GM12873 (cell line): ENCODE data around the gene MAPK12.

Experiments used
- CTCF ChIP-seq: IDR thresholded peaks from 2 replicates; pipeline ENCODE4 v1.5.1; 2012; ENCODE audit warnings: low read depth, mild to moderate bottlenecking, moderate library complexity, low read length, control low read depth; ENCODE audit not compliant: insufficient read depth; ENCODE audit errors: missing control alignments

MAPK12 gene

DNA sequence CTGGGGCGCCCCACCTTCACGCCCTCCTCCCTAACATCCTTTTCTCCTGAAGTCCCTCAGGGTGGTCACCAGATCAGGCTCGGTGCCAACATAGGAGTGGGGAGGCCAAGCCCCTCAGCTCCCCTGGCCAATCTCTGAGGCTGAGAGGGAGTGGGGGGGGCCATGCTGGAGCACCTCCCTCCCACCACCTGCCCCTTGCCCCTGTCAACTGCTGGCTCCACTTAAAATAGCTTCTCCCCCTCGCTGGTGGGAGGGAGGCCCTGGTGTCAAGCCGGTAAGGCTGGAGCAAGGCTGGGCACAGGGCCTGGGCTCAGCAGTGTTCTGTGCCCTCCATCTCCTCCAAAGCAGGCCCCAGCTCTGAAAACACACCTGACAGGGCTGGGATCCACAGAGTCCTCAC lies 41.1 kb upstream of the MAPK12 start:
- TF ChIP-seq CTCF = no peak

DNA sequence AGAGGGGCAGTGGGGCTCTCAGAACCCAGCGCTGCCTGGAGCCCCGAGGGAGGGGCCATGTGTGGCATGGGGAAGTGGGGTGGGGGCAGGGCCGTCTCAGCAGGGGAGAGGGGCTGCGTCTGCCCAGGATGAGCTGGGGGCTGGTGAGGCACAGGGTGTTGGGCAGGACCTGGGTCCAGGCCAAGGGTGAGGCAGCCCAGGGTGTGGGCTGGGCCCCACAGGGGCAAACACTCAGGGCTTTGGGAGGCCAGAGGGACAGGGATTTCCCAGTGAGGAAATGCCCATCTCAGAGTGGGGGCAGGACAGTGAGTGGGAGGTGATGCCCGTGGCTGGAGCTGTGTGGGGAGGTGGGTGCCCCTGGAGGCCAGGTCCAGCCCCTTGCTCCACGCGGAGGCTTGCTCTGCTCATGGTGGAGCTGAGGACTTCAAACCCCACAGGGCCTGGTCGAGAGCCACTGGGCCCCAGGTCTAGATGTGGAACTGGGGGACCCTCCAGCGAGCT lies 40.6 kb upstream of the MAPK12 start:
- TF ChIP-seq CTCF = no peak

DNA sequence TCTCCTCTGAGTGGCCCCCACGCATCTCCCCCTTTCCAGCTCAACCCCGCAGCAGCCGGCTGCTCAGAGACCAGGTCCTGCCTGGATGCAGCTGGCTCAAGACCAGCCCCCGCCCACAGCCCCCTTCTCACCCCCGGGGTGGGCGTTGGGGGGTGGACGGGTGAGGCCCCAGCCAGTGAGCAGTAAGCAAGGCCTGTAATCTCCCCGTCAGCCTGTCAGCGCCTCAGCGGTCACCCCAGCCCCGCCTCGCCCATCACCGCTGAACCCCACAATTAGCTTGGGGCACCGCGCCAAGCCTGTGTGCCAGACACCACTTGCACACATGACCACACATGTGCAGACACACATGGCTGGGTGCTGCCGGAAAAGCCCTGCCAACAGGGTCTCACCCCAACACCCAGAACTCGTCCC lies 40.1 kb upstream of the MAPK12 start:
- no peak for TF ChIP-seq CTCF

DNA sequence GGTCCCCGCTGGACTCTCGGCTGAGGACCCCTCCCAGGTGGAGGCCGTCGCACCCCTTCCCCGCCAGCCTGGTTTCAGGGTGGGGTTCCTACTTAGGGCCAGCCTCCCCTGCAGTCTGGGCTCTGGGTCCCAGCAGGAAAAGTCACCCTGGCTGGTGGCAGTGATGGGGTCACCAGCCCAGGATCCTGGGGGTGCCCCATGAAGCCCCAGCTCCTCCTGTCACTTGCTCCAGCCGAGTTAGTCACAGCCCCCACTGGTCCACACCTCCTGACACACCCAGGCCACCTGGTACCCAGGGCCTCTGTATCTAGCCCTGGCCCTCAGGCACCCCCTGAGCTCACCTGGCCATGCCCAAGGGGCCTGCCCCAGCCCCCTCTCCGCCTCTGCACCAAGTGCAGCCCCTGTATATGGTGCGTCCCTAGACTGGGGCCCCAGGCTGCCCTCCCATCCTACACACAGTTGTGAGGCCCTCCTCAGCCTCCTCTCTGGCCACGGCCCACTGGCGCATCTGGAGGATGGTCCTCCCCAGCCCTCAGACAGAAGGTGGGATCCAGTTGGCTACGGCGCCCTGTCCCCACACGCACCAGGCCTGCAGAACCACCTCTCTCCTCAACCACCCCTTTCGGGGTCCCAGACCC lies 39.3 kb upstream of the MAPK12 start:
- TF ChIP-seq CTCF = no peak

DNA sequence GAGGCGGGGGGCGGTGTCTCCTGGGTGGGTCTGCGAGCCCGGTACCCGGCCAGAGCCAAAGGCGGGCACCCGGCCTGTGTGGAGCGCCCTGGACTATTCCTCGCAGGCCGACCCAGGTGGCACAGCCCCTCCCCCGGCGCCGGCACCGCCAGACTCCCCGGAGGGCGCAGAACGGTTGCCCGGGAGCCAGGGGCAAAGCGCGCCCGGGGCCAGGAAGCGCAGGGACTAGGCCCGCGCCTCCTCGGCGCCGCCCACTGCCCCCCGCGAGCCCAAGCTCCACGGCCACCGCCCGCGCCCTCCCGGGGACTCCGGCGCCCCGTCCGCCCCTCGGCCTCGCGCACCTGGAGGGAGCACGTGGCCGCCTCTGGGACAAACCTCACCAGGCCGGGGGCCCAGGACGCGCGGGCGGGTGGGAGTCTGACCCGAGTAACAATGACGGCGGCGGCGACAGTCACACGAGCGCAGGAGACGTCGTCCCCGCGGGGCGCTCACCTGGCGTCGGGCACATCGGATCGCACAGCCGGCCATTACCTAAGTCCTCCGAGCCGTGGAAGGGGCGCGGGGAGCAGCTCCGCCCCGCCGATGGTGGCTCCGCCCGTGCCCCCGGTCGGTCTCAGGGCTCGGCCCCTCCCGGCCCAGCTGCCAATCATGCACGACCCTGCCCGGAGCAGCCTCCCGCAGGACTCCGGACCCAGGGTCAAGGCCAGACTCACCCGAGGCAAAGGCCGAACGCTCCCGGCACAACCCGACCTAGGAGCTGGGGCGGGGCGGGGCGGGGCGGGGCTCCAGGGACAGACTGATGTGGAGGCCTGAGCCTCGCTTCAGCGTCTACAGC lies 38.5 kb upstream of the MAPK12 start:
- no peak for TF ChIP-seq CTCF

GRCh38 chr22:50298937-50299784 lies 37.7 kb upstream of the MAPK12 start:
- TF ChIP-seq CTCF = no peak

DNA sequence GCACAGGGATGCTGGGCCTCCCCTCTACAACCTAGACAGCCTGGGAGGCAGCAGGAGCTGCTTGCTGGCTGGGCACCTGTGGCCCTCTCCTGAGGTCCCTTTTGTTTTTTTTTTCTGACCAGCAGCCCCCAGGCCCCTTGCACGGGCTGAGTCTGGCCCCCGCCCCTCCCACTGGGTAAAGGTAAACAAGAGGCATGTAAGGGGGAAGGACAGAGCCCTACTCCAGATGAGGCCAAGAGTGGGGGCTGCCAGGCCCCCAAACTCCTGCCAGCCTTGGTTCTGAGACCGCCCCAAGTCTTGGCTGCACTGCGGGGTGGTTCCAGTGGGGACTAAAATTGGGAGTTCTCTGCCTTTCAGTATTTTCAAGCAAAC lies 36.8 kb upstream of the MAPK12 start:
- TF ChIP-seq CTCF = no peak
